NT2/D1 (cell line): ENCODE measurements around the gene C2orf66.

Experiments used
- DNase-seq: peaks from one replicate; pipeline ENCODE4 v3.0.0-alpha.2; 2011; ENCODE audit warnings: low read depth, low spot score
- H3K27me3 ChIP-seq: 2 replicates; pipeline ENCODE4 v1.6.0; 2011; ENCODE audit warnings: mild to moderate bottlenecking; ENCODE audit not compliant: insufficient read length, insufficient read depth
- H3K36me3 ChIP-seq: 2 replicates; pipeline ENCODE4 v1.6.1; 2011; ENCODE audit warnings: mild to moderate bottlenecking, low read length, mixed read lengths; ENCODE audit not compliant: insufficient read depth, insufficient read length
- H3K4me1 ChIP-seq: 2 replicates; pipeline ENCODE4 v1.5.1; 2011; ENCODE audit not compliant: insufficient read depth, insufficient read length
- H3K4me3 ChIP-seq: 2 replicates; pipeline ENCODE4 v1.5.1; 2011; ENCODE audit warnings: low read depth; ENCODE audit not compliant: insufficient read length
- H3K9ac ChIP-seq: 2 replicates; pipeline ENCODE4 v1.6.0; 2011; ENCODE audit warnings: low read depth; ENCODE audit not compliant: insufficient read length
- H3K9me3 ChIP-seq: 2 replicates; pipeline ENCODE4 v1.5.1; 2011; ENCODE audit warnings: mild to moderate bottlenecking, low read length; ENCODE audit not compliant: insufficient read depth
- SUZ12 ChIP-seq: IDR thresholded peaks from 2 replicates; pipeline ENCODE4 v1.6.1; 2011; ENCODE audit not compliant: insufficient read length, insufficient read depth; ENCODE audit errors: extremely low read depth
- YY1 ChIP-seq: IDR thresholded peaks from 2 replicates; pipeline ENCODE4 v1.6.1; 2011; ENCODE audit not compliant: insufficient read length, insufficient read depth
- ZNF274 ChIP-seq: IDR thresholded peaks from 2 replicates; pipeline ENCODE4 v1.6.1; 2011; ENCODE audit warnings: mild to moderate bottlenecking, low read depth, low read length

Gene C2orf66

GRCh38 chr2:196840171-196840570 lies 31.0 kb upstream of the C2orf66 start:
- Histone ChIP-seq H3K9ac (no peak overlapping the region), H3K4me3 (no peak overlapping the region), H3K36me3 (peaks cover 40% of the 10 kb centered on the region), H3K9me3 (no peaks in the 10 kb centered on the region), H3K27me3 (no peaks in the 10 kb centered on the region), H3K4me1 (no peaks in the 10 kb centered on the region)
- no peak for TF ChIP-seq ZNF274
- TF ChIP-seq SUZ12, result no peak
- TF ChIP-seq YY1, result no peak
- DNase-seq, result no peak

GRCh38 chr2:196839574-196839973 lies 30.4 kb upstream of the C2orf66 start:
- H3K4me3 ChIP-seq, result no peak overlapping the region
- H3K36me3 ChIP-seq, result peaks cover 40% of the 10 kb centered on the region
- H3K4me1 ChIP-seq, result no peaks in the 10 kb centered on the region
- H3K27me3 ChIP-seq, result no peaks in the 10 kb centered on the region
- no peak for DNase-seq
- no peak overlapping the region for H3K9ac ChIP-seq
- no peaks in the 10 kb centered on the region for H3K9me3 ChIP-seq
- no peak for TF ChIP-seq SUZ12
- no peak for TF ChIP-seq YY1
- no peak for TF ChIP-seq ZNF274

GRCh38 chr2:196836440-196836839 lies 27.3 kb upstream of the C2orf66 start:
- no peak overlapping the region for H3K4me3 ChIP-seq
- TF ChIP-seq SUZ12 (no peak), ZNF274 (no peak), YY1 (no peak)
- H3K36me3 ChIP-seq, result peaks cover 23% of the 10 kb centered on the region
- no peaks in the 10 kb centered on the region for H3K27me3 ChIP-seq
- no peak for DNase-seq
- H3K9ac ChIP-seq, result no peak overlapping the region
- no peaks in the 10 kb centered on the region for H3K9me3 ChIP-seq
- no peaks in the 10 kb centered on the region for H3K4me1 ChIP-seq

GRCh38 chr2:196830701-196831100 lies 21.5 kb upstream of the C2orf66 start:
- H3K36me3 ChIP-seq, result no peaks in the 10 kb centered on the region
- no peak overlapping the region for H3K4me3 ChIP-seq

DNA sequence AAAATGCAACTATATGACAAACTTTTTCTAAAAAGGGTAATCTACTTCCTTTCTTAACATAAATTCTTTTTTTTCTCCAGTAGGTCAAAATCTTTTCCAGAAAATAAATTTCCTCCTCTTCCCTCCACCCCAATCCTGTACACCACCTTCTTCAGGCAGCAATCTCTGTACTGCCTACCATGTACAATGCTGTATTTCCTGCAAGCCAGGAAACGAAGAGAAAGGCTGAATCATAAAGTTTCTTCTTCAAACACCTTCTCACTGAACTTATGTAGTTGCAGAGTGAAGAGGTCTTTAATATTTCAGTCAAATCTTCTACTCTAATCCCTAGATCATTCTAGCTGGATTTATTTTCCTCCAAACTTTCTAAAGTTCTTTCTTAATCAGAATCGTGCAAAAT lies 18.2 kb upstream of the C2orf66 start:
- no peak for DNase-seq
- Histone ChIP-seq H3K4me3 (no peak overlapping the region), H3K9ac (no peak overlapping the region), H3K4me1 (no peaks in the 10 kb centered on the region), H3K9me3 (no peaks in the 10 kb centered on the region), H3K27me3 (no peaks in the 10 kb centered on the region), H3K36me3 (no peaks in the 10 kb centered on the region)
- TF ChIP-seq SUZ12 (no peak), YY1 (no peak), ZNF274 (no peak)

More at GRCh38 chr2:196830701-196831100, 21.5 kb upstream of the C2orf66 start:
- Histone ChIP-seq H3K9me3 (no peaks in the 10 kb centered on the region), H3K4me1 (no peaks in the 10 kb centered on the region), H3K9ac (no peak overlapping the region), H3K27me3 (no peaks in the 10 kb centered on the region)
- no peak for DNase-seq
- TF ChIP-seq SUZ12 (no peak), ZNF274 (no peak), YY1 (no peak)

- Histone ChIP-seq H3K9me3 (peaks cover 5% of the 10 kb centered on the region; the same call in 1 of the 2 replicates), H3K4me3 (no peak overlapping the region), H3K27me3 (no peaks in the 10 kb centered on the region), H3K9ac (no peak overlapping the region), H3K4me1 (no peaks in the 10 kb centered on the region), H3K36me3 (no peaks in the 10 kb centered on the region)
- DNase-seq, result no peak
- TF ChIP-seq YY1 (no peak), ZNF274 (no peak), SUZ12 (no peak)
These were observed 14.8 kb upstream of the C2orf66 start for GRCh38 chr2:196823750-196824522.

DNA sequence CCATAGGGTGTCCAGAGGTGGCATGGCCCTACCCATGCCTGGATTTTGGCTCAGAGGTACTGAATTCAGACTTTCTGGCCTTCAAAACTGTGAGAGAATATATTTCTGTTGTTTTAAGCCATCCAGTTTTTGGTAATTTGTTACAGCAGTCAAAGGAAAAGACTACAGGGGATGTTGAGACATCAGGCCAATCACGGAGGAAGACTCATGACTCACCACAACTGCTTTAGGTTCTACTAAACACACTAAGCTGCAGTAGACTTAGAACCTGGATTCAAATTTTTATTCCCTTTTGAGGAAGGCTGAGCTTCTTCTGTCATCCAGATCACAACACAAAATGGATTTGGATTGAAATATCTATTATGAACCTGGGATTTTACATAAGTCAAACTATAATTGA lies 12.0 kb upstream of the C2orf66 start:
- Histone ChIP-seq H3K4me3 (no peak overlapping the region), H3K27me3 (no peaks in the 10 kb centered on the region), H3K4me1 (no peaks in the 10 kb centered on the region), H3K9ac (no peak overlapping the region), H3K9me3 (peaks cover 28% of the 10 kb centered on the region; the same call in 1 of the 2 replicates), H3K36me3 (no peaks in the 10 kb centered on the region)
- TF ChIP-seq YY1 (no peak), ZNF274 (no peak), SUZ12 (no peak)
- DNase-seq, result no peak
